Stimulated activated CD8-positive, alpha-beta memory T cell treated with anti-CD3 and anti-CD28 coated beads, Interleukin-15, amount 100 ng/mL, for 1 hour (primary cell): ENCODE measurements around the gene SYNJ2.

ENCODE experiments used
- DNase-seq: peaks from one replicate; pipeline ENCODE4 v3.0.0-alpha.2; 2020; ENCODE audit warnings: low read depth

Gene SYNJ2

DNA sequence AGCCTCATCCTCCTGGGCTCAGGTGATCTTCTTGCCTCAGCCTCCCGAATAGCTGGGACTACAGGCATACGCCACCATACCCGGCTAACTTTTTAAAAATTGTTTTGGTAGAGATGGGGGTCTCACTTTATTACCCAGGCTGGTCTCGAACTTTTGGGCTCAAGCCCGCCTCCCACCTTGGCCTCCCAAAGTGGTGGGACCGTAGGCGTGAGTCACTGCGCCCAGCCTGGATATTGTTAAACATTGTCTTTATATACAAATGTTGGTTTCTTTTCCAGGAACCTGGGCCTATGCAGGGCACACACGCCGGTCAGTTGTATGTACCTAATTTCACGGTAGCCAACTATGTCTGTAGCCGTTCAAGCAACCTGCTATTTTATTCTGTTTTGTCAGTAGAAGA is 60.1 kb downstream of the SYNJ2 start:
- DNase-seq = no peak

DNA sequence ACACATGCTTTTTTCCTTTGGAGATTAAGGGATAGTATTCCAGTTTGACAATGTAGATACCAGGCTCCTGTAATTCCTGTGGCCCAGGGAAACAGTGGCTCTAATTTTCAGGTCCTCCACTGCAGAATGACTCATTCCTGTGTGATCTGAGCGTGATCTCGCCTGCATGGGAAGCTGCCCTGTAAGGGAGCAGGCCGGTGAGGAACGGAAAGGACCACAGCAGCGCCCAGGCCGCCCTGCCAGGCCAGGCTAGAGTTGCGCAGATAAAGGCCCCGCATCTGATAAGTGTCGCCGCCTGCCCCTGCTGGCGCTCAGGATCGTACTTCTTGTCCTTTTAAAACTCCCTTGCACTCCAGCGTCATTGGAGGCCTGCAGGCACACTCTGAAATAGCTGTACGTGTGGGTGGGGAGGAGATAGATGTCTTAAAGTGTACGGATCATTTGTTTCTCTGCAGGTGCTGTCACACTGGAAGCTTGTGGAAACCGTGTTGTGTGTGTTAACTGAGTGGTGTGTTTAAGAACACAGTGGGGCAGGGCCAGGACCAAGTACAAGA is 60.7 kb downstream of the SYNJ2 start:
- no peak for DNase-seq

DNA sequence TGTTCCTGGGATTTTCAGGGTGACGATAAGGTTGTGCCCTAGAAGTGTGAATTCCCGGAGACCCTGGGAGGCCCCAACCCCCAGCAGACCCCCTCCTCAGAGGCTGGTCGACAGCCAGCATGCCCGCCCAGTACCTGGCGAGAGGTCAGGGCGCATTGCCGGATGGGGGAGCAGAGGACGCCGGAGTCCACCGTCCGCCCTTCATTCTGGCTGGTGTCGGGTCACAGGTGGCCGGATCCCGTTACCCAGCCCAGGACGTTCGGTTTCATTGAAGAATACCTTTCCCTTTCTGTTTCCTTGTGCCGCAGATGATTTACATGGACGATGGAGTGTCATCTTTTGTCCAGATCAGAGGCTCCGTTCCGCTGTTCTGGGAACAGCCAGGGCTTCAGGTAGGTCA is 61.3 kb downstream of the SYNJ2 start:
- DNase-seq = no peak

DNA sequence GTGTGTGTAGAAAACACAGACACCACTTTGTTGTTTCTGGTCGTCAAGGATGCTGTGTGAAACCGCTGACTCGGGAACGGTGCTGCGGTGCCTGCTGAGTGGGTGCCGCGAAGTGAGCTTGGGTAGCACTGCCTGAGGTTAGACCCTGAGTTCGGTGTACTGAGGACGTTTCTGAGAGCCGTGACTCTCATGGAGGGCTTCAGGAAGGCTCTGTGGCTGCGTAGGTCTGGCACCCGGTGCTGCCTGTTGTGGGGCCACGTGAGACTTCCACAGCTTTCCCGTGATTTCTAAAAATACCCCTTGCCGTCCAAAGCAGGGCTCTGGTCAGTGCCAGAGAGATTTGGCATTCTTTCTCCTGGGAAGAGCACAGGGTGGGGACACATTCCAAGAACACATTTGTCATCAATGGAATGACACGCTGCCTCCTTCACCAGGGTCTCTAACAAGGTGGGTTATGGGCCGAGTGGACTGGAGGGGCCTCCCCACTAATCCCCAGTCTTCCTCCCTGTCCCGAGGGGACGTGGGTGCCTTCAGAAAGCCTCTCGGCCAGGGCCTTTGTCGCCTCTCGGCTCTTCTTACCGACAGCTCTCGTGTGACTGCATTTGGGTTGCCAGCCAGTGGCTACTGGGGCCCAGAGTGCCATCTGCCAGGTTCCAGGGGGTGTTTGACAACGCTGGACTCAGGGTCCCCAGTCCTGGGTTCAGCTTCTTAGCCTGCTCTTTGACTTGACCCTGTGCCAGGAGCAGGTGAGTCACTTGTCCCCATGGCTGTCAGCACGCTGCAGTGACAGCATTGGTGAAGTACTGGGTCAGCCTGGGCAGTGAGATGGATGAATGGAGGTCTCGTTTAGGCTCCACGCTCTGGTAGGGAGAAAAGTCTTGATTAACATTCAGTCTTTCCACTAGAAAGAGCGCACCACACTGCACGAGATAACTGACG is 62.2 kb downstream of the SYNJ2 start:
- DNase-seq = no peak

DNA sequence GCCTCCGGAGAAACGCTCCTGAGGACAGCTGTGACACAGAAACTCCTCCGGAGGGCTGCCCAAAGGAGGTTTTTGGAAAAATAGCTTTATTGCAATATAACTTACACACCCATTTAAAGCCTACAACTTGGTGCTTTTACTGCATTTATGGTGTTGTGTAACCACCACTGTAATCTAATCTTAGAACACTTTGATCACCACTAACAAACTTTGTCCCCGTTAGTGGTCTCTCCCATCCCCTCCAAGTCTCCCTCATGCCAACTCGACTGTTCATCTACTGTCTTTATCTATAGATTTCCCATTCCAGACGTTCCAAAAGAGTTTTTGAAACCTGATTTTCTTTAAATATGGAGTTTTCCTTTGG is 62.8 kb downstream of the SYNJ2 start:
- DNase-seq = no peak

DNA sequence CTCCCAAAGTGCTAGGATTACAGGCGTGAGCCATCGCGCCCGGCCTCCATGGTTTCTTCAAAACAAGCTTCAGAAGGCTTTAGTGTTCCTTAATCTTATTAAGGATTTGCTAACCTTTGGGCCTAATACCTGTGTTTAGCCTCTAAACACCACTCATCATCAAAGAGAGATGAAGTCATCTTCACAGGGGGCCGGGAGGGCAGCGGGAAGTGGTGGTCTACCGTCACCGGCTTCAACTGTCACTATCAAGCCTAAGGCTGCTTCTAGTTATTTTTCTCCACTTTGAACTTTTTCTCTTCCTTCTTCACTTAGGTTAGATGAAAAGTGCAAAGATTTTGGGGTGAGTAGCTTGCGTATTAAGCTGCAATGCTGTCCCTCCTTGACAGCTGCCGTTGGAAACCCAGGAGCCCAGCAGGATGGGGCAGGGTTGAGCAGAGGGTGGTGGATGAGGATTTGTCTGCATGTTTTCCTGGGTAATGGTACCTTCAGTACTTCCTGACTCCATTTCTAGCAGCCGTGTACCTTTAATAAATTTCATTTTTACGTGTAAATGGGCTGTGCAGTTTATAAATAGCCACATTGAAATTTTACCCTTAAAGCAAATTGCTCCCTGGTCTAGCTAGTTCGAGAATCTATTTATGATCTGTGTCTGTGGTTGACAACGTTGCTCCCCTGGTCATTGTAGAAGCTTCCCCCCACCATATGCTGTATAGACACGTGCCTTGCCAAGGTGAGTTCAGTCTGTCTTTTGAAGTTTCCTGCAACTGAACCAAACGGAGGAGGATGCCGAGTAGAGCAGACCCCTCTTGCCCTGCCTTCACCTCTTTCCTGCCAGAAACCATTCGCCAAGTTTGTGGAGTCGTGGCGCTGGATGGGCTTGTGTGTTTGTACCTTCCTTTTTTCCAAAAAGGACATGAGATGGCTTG is 64.8 kb downstream of the SYNJ2 start:
- DNase-seq = no peak

DNA sequence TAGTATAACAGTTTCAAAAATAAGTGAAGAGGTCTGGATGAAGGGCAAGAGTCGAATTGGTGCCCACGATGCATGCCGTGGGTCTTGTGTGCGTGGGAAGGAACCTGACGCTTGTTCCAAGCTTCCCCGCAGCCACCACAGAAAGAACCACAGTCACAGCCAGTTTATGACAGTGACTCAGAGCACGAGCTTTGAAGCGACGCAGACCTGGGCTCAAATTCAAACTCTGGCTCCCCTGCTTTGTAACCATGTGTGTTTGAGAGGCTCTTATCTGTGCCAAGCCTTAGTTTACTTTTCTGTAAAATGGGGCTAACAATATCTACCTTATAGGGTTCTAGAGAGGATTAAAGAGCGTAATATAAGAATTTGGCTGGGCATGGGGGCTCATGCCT is 65.5 kb downstream of the SYNJ2 start:
- no peak for DNase-seq

DNA sequence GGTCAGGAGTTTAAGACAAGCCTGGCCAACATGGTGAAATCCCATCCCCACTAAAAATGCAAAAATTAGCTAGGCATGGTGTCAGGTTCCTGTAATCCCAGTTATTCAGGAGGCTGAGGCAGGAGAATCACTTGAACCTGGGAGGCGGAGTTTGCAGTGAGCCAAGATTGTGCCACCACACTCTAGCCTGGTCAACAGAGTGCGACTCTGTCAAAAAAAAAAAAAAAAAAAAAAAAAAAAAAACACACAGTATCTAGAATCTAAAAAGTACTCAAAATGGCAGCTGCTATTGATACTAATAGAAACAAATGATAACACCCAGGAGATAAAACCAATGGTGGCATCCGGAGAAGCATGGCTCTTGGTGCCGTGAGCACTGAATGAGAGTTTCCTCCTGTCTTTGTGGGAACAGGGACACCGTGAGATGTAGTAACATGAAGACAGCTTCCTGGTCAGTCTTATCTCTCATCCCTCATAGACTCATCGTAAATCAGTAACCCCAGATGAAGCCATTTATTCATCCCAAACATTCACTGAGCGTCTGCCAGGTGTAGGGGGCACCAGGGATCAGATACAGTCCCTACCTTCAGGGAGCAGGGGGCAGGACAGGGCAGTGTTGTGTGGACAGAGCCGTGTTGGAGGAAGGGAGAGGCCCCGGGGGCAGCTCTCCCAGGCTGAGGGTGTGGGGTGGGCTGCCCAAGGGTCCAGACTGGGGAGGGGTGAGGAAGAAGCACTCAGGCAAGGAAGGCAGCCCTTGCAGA is 66.1 kb downstream of the SYNJ2 start:
- DNase-seq = no peak

DNA sequence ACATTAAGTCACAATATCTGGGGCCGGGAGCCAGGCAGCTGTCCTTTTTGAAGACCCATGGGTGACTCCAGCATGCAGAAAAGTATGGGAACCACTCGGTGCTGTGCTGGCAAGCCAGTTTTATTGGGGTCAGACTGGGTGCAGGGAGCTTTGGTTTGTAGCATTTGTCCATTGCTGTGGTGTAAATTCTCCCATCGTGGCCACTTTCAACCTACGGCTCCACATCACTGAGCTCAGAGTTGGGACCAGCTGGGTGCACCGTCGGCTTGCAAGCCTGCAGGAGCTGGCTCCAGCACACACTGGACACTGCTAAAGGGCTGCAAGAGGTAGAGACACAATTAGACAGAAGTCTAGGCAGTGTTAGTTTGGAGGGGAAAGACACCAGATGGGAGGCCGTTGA is 66.9 kb downstream of the SYNJ2 start:
- DNase-seq = no peak

DNA sequence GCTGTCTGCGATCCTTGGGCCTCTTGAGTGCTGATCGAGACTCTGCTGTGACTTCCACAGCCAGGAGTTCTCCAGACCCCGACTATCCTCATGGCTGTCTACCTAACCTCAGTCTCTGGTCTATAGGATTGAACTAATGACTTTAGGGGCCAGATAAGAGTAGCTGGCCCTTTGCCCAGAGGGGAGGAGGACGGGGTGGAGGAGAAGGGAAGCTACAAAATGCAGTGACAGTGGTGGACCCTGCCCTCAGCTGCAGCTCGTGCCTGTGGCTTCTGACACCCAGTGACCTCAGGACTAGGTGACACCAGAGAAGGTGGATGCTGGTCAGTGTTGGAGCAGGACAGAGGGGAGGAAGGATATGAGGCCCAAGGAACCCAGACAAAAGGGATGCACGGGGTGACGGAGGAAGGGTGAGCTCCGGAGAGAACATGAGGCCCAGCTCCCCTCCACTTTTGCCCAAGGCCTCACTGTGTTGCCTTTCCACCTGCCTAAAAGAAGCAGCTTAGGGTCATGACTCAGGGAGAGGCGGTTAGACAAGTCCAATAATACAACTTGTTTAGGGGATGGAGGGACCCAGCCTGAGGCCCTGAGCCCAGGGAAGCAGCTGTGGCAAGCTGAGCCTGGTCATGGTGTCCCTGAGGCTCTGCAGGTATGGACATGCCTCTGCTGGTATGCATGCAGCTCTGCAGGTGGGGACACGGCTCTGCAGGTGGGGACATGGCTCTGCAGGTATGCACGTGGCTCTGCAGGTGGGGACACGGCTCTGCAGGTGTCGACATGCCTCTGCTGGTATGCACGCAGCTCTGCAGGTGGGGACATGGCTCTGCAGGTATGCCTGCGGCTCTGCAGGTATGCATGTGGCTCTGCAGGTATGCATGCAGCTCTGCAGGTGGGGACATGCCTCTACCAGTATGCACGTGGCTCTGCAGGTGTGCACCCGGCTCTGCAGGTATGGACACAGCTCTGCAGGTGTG is 67.7 kb downstream of the SYNJ2 start:
- DNase-seq = no peak

DNA sequence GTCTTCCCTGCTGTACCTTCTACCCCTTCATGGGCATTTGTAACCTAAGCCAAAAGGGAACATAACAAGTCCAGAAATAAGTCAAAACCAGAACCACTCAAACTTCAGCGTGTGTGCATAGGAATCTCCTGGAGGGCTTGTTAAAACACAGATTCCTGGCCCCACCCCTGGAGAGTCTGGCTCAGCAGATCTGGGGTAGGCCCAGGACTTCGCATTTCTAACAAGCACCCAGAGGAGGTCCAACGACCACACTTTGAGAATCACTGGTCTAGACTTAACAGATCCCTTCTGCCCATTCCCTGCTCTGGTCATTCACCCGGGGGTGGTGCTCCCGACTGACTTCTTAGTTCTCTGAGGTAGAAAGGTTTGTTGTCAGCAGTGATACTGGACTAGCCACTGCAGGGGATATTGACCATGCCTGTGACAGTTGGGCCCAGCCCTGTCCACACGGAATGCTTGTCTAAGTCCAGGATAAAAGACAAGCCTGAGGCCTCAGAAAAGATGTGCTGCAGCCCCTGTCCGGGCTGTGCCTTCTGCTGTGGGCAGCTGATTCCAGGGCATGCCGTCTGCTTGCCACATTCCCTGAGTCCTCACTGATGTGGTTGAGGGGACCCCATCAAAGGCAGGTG is 68.6 kb downstream of the SYNJ2 start:
- DNase-seq = no peak

DNA sequence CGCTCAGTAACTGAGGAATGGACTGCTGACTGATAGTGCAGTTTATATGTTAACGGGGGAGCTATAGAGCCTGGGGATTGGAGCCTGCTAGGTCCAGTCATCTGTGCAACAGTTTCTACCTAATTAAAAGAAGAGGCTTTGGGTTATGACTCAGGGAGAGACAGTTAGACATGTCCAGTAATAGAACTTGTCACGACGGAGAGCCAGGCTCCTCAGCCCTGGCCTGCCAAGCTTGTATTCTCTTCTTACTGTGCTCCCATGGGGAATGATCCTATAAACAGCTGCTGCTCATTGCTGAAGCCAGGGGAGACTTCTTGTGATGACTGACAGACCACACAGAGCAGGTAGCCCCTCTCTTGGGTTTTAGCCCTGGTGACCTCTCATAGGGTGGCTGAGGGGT is 69.3 kb downstream of the SYNJ2 start:
- no peak for DNase-seq

DNA sequence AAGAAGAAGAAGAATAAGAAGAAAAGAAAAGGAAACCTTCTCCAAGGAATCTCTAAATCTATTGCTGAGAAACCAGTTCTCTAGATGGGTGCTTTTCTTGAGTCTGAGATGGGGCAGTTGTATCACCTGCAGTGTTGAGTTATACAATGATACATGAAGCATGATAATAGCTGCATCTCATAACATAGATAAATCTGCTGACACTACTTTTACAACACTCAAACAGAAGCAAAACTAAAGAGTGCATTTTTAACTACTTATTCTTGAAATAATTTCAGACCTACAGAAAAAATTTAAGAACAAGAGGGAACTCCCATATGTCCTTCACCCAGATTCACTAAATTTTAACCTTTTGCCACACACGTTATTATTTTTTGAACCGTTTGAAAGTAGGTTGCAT is 70.3 kb downstream of the SYNJ2 start:
- DNase-seq = no peak

DNA sequence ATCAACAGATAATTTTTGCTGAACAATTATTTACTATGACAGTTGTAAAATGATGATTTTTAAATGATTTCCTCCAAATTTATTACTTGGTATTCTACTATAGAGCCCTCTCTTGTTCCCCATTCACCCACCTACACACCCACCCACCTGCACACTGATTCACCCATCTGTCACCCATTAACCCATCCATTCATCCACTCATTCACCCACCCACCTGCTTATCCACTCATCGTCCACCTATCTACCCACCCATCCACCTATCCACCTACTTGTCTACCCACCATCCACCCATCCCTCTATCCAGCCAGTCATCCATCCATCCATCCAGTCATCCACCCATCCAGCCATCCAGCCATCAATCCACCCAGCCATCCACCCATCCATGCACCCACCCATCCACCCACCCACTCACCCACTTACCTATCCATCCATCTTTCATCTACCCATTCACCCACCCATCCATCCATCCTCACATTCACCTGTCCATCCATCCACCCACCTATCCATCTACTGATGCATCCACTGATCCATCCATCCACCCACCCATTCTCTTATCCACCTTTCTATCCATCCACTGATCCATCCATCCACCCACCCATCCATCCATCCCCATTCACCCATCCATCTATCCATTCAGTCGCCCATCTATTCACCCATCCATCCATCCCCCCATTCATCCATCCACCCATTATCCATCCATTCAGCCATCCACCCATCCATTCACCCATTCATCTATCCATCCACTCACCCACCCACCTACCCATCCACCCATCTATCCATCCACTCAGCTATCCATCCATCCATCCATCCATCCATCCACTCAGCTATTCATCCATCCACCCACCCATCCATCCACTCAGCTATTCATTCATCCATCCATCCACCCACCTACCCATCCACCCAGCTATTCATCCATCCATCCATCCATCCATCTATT is 72.0 kb downstream of the SYNJ2 start:
- no peak for DNase-seq

DNA sequence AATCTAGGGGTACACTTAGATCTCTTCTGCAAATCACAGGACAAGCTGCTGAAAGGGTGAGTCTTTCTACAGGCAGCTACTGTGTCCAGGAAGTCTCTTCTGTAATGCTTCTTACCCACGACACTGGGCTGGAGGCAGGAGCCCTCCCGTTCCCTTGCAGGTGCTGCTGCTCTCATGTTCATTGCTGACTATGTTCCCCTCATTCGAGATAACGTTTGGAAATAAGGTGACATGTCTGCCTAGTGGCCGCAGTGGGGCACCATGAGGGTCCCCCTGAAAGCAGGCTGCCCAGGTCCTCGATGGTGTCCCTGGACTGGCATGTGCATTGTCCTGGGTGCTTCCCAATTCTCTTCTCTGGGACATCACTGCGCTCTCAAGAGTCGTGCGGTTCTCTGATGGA is 74.7 kb downstream of the SYNJ2 start:
- DNase-seq = no peak

DNA sequence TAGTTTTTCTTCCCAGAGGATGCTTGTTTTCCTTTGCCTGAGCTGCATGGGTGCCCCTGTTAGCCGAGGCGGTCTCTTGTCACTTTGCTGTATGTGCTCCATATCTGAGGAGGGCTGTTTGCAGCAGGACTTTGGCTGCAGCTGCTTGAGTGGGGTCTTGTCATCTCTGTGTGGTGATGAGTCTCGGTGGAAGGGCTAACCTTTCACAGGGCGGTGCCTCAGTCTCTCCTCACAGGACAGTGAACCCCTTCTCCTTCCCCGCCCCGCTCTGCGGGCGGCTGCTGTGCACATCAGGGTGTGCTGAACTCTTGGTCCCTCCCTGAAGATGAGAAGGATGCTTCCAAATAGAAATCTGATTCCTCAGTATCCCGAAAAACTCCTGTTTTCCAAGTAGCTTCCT is 75.1 kb downstream of the SYNJ2 start:
- no peak for DNase-seq

DNA sequence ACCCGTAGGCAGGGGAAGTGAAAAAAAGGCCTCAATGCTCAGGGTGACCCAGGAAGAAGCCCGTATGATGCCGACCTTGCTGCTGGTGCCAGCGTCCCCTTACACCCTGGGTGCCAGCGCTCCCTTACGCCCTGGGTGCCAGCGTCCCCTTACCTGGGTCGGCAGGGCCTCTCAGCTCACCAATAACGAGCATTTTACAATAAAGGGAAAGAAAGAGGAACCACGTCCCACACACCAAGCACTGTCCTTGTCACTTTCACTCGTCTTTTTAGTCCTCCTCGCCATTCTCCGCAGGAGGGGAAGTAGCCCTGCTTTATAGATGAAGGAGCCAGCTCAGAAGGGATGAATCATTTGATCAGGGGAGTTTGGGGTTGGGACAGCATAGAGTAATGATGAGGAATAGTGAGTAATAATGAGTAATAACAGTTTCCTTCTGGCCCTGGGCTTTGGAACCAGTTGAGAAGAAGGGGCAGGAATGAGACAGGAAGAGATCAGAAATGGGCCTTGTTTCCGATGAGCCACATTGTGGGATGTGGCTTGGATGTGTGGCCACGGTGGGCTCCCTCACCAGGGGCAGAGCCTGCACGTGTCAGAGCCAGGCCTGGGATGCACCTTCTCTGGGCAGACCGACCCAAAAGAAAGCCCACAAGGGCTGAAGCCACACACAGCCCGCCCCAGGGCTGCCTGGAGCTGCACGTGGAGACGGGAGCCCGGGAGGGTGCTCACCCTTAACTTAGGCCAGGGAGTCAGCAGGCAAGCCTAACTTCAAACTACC is 75.7 kb downstream of the SYNJ2 start:
- DNase-seq = no peak

DNA sequence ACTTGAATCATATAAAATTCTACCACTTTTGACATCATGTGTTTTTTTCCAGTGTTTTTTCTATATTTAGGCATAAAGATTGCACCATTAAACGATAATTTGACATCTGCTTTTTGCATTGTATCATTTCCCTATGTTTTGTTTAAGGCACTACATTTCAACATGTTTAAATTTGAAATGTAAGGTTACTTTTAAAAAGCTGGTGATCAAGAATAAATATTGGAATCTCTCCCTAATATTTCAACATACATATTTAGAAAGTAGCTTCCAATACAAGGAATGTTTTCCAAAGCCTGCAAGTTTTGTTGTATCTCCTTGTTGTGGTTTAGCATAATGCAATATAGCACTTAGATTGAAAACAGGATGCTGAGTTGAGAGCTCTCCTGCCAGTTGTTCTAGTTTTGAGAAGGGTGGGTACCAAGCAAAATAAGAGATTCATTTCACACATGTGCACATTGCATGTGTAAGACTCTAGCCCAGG is 76.5 kb downstream of the SYNJ2 start:
- no peak for DNase-seq
